Gastrocnemius medialis (tissue), 4 donors: ENCODE measurements around the gene ADAM17. TPM values are rescaled to one million over a fixed set of nuclear protein-coding genes. Genes with fewer than 3 reads are reported as not detected.
A peak's percentile ranks its signal among the peaks of the same experiment; 100 is the strongest.

Experiments
- ATAC-seq, 2 donors: fragments of 150-250 bp; one replicate each; pipeline ENCODE4 v1.9.1; 2016
- DNase-seq, 2 donors: peaks; one replicate each; pipeline ENCODE4 v3.0.0-alpha.2; 2019
- H3K27ac ChIP-seq, 4 donors: fragments of 200-600 bp; sonication (generic); 1 replicate in 1 of 4; 2 replicates in 3 of 4; pipeline ENCODE4 v1.5.1; 2016 to 2018; ENCODE audit warnings: mild to moderate bottlenecking in 2 of 4, moderate library complexity in 1 of 4
- H3K27me3 ChIP-seq, 3 donors: fragments of 200-600 bp; sonication (generic) in 2 of 3; 1 replicate in 1 of 3; 2 replicates in 2 of 3; pipeline versions ENCODE4 v1.5.1 to v1.6.0; 2016 to 2019; ENCODE audit warnings: mild to moderate bottlenecking in 1 of 3, moderate library complexity in 1 of 3
- H3K36me3 ChIP-seq, 2 donors: fragments of 200-600 bp; sonication (generic) in 1 of 2; one replicate each; pipeline ENCODE4 v1.5.1; 2017 to 2018
- H3K4me1 ChIP-seq, 2 donors: fragments of 200-600 bp; sonication (generic) in 1 of 2; one replicate each; pipeline ENCODE4 v1.5.1; 2016 to 2017; ENCODE audit warnings: mild to moderate bottlenecking in 2 of 2
- H3K4me3 ChIP-seq, 4 donors: fragments of 200-600 bp; sonication (generic) in 3 of 4; 1 replicate in 1 of 4; 2 replicates in 3 of 4; pipeline ENCODE4 v1.5.1; 2016 to 2019; ENCODE audit warnings: mild to moderate bottlenecking in 2 of 4
- H3K9me3 ChIP-seq, 3 donors: fragments of 200-600 bp; sonication (generic) in 2 of 3; 1 replicate in 1 of 3; 2 replicates in 2 of 3; pipeline ENCODE4 v1.5.1; 2016 to 2019
- CTCF ChIP-seq, 5 experiments: fragments of 450-650 bp in 3 of 5; fragments of 200-600 bp in 2 of 5; sonication (generic) in 2 of 5; IDR thresholded peaks in 4 of 5; conservative IDR thresholded peaks in 1 of 5; 1 replicate in 4 of 5; 2 replicates in 1 of 5; pipeline ENCODE4 v1.5.1; 2016 to 2019; ENCODE audit warnings: antibody characterized with exemption in 5 of 5, mild to moderate bottlenecking in 3 of 5, moderate library complexity in 3 of 5
- POLR2A ChIP-seq, 2 donors: fragments of 450-650 bp; IDR thresholded peaks; one replicate each; pipeline ENCODE4 v1.6.1; 2017; ENCODE audit warnings: antibody characterized with exemption in 2 of 2, mild to moderate bottlenecking in 2 of 2, moderate library complexity in 2 of 2
- in situ Hi-C, 4 donors: fragments of 200-750 bp; cut with MboI; loops; one replicate each; pipeline versions ENCODE4 v1.15.0 to v1.8.0; 2017; ENCODE audit warnings: low sequenced_read_pairs in 4 of 4
- intact Hi-C: fragments of 100-400 bp; cut with DNase I; formaldehyde crosslinking; loops from one replicate; pipeline ENCODE4 v1.15.1; 2023; ENCODE audit warnings: low total_unique reads
- total RNA-seq, 4 donors: library from RNA; depleted of rRNA; stranded (reverse); fragments of >200 nt; gene quantifications; one replicate each; pipeline versions ENCODE4 v1.1.0 to v1.2.3, GENCODE V29; 2016

Gene ADAM17
- total RNA-seq, 4 donors from 2014 or later, result 13.5 to 27.1 (median 22.0) TPM

GRCh38 chr2:9483107-9483506 is 72.5 kb downstream of the ADAM17 start:
- peaks cover 14 to 83% of the 10 kb centered on the region in 2 donors for H3K36me3 ChIP-seq
- in situ Hi-C loops, result no loop called here
- DNase-seq (no peak), ATAC-seq (no peak)
- H3K9me3 ChIP-seq, result no peaks in the 10 kb centered on the region
- H3K4me3 ChIP-seq, result no peak overlapping the region
- H3K27me3 ChIP-seq, result no peaks in the 10 kb centered on the region
- TF ChIP-seq POLR2A (IDR thresholded peaks at IDR 0.05) (no peak), CTCF (IDR thresholded peaks at IDR 0.05 in 4 of 5, conservative IDR thresholded peaks at IDR 0.05 in 1 of 5) (no peak)
- H3K27ac ChIP-seq, result peak overlapping the region in 1 of 4 donors; percentile 1
- intact Hi-C loops, result no loop called here
- H3K4me1 ChIP-seq, result peaks cover 2 to 11% of the 10 kb centered on the region in 2 donors

GRCh38 chr2:9480157-9480556 is 75.5 kb downstream of the ADAM17 start:
- in situ Hi-C loops (no loop called here), intact Hi-C loops (no loop called here)
- Histone ChIP-seq H3K9me3 (no peaks in the 10 kb centered on the region), H3K27ac (peak overlapping the region in 1 of 4 donors; percentile 6), H3K4me3 (no peak overlapping the region), H3K36me3 (peaks cover 8 to 53% of the 10 kb centered on the region in 2 donors), H3K4me1 (peaks cover 21 to 38% of the 10 kb centered on the region in 2 donors), H3K27me3 (no peaks in the 10 kb centered on the region)
- ATAC-seq (no peak), DNase-seq (no peak)
- TF ChIP-seq POLR2A (IDR thresholded peaks at IDR 0.05) (no peak), CTCF (IDR thresholded peaks at IDR 0.05 in 4 of 5, conservative IDR thresholded peaks at IDR 0.05 in 1 of 5) (no peak)

- no peak overlapping the region for H3K4me3 ChIP-seq
- H3K4me1 ChIP-seq, result peaks cover 21 to 42% of the 10 kb centered on the region in 2 donors
- intact Hi-C loops, result loop anchor here (5.0 to 10.0 kb wide), 2 partner anchors 149 to 286 kb away; no protein-coding TSS in a partner anchor
- ATAC-seq (peak in 1 of 2 donors; percentile 18), DNase-seq (peak in 1 of 2 donors; percentile 32)
- H3K27ac ChIP-seq, result peak overlapping the region in 3 of 4 donors; percentile 7 to 92 (median 40)
- H3K36me3 ChIP-seq, result peaks cover 8 to 37% of the 10 kb centered on the region in 2 donors
- H3K9me3 ChIP-seq, result no peaks in the 10 kb centered on the region
- in situ Hi-C loops, result no loop called here
- TF ChIP-seq CTCF (IDR thresholded peaks at IDR 0.05 in 4 of 5, conservative IDR thresholded peaks at IDR 0.05 in 1 of 5), result no peak
- no peak for TF ChIP-seq POLR2A (IDR thresholded peaks at IDR 0.05)
- H3K27me3 ChIP-seq, result no peaks in the 10 kb centered on the region
Observed at GRCh38 chr2:9478526-9478925, 77.1 kb downstream of the ADAM17 start.

- Histone ChIP-seq H3K27ac (peak overlapping the region in 3 of 4 donors; percentile 1 to 92 (median 25)), H3K36me3 (peaks cover 8 to 31% of the 10 kb centered on the region in 2 donors), H3K4me3 (no peak overlapping the region), H3K27me3 (no peaks in the 10 kb centered on the region), H3K9me3 (no peaks in the 10 kb centered on the region), H3K4me1 (peaks cover 21 to 46% of the 10 kb centered on the region in 2 donors)
- DNase-seq (no peak), ATAC-seq (no peak)
- in situ Hi-C loops, result no loop called here
- intact Hi-C loops, result loop anchor here (5.0 to 10.0 kb wide), 2 partner anchors 149 to 287 kb away; no protein-coding TSS in a partner anchor
- TF ChIP-seq CTCF (IDR thresholded peaks at IDR 0.05 in 4 of 5, conservative IDR thresholded peaks at IDR 0.05 in 1 of 5) (no peak), POLR2A (IDR thresholded peaks at IDR 0.05) (no peak)
Observed at GRCh38 chr2:9477914-9478313, 77.7 kb downstream of the ADAM17 start.
